Loucy (cell line): ENCODE measurements around the gene CDC14A.

Experiments
- H2AFZ ChIP-seq: fragments of 200-600 bp; sonication (generic); 2 replicates; pipeline ENCODE4 v1.6.0; 2016; ENCODE audit warnings: antibody characterized with exemption, mild to moderate bottlenecking, low read length, moderate library complexity
- H3F3A ChIP-seq: fragments of 200-600 bp; 2 replicates; pipeline ENCODE4 v1.6.0; 2016; ENCODE audit warnings: antibody characterized with exemption, low read depth, mild to moderate bottlenecking
- H3K27me3 ChIP-seq: fragments of 200-600 bp; sonication (generic); 2 replicates; pipeline ENCODE4 v1.6.1; 2014; ENCODE audit warnings: low read length, mild to moderate bottlenecking; ENCODE audit not compliant: insufficient read depth, poor library complexity, severe bottlenecking
- H3K36me3 ChIP-seq: fragments of 200-600 bp; sonication (generic); 2 replicates; pipeline ENCODE4 v1.6.1; 2016; ENCODE audit warnings: low read length; ENCODE audit not compliant: insufficient read depth
- H3K4me1 ChIP-seq: fragments of 200-600 bp; sonication (generic); 2 replicates; pipeline ENCODE4 v1.5.1; 2014; ENCODE audit warnings: low read length, mild to moderate bottlenecking; ENCODE audit not compliant: insufficient read depth, poor library complexity, severe bottlenecking
- H3K4me2 ChIP-seq: fragments of 200-600 bp; sonication (generic); 2 replicates; pipeline ENCODE4 v1.6.0; 2014; ENCODE audit warnings: antibody characterized with exemption, low read length, low read depth, mild to moderate bottlenecking; ENCODE audit not compliant: poor library complexity, severe bottlenecking
- H3K4me3 ChIP-seq: fragments of 200-600 bp; sonication (generic); 2 replicates; pipeline ENCODE4 v1.5.1; 2014; ENCODE audit warnings: low read length, mild to moderate bottlenecking, mixed read lengths; ENCODE audit not compliant: poor library complexity, severe bottlenecking
- H3K79me2 ChIP-seq: fragments of 200-600 bp; sonication (generic); 2 replicates; pipeline ENCODE4 v1.6.1; 2014; ENCODE audit warnings: low read length; ENCODE audit not compliant: insufficient read depth
- H3K9ac ChIP-seq: fragments of 200-600 bp; sonication (generic); 2 replicates; pipeline ENCODE4 v1.6.0; 2014; ENCODE audit warnings: mild to moderate bottlenecking, low read depth, low read length, moderate library complexity; ENCODE audit not compliant: poor library complexity, severe bottlenecking
- H3K9me2 ChIP-seq: fragments of 200-600 bp; sonication (generic); replicated peaks from 2 replicates; pipeline ENCODE4 v1.6.1; 2016; ENCODE audit warnings: low read depth, low read length, mixed read lengths
- H3K9me3 ChIP-seq: fragments of 200-600 bp; sonication (generic); 2 replicates; pipeline ENCODE4 v1.6.1; 2014; ENCODE audit warnings: mild to moderate bottlenecking, antibody characterized with exemption, low read length, low read depth; ENCODE audit not compliant: insufficient read depth
- H4K20me1 ChIP-seq: fragments of 200-600 bp; sonication (generic); 2 replicates; pipeline ENCODE4 v1.6.0; 2014; ENCODE audit warnings: antibody characterized with exemption, low read length, mild to moderate bottlenecking; ENCODE audit not compliant: insufficient read depth, poor library complexity, severe bottlenecking
- CTCF ChIP-seq: fragments of 200-600 bp; sonication (generic); conservative IDR thresholded peaks from 2 replicates; pipeline ENCODE4 v1.5.1; 2014; ENCODE audit warnings: mild to moderate bottlenecking, antibody characterized with exemption, low read length
- EZH2phosphoT487 ChIP-seq: fragments of 200-600 bp; IDR thresholded peaks from 2 replicates; pipeline ENCODE4 v1.6.1; 2018; ENCODE audit warnings: antibody characterized with exemption, mild to moderate bottlenecking, moderate library complexity, borderline replicate concordance

CDC14A gene

GRCh38 chr1:100414693-100415497 is 62.6 kb downstream of the CDC14A start:
- H3K36me3 ChIP-seq = peaks cover 7% of the 10 kb centered on the region; the same call in 1 of the 2 replicates
- H3K9ac ChIP-seq = no peak overlapping the region
- no peaks in the 10 kb centered on the region for H3F3A ChIP-seq
- no peaks in the 10 kb centered on the region for H3K9me2 ChIP-seq
- H3K4me3 ChIP-seq = no peak overlapping the region
- no peaks in the 10 kb centered on the region for H3K9me3 ChIP-seq
- no peak overlapping the region for H3K4me2 ChIP-seq
- no peaks in the 10 kb centered on the region for H3K27me3 ChIP-seq
- H3K79me2 ChIP-seq = peaks cover 4% of the 10 kb centered on the region; the same call in 1 of the 2 replicates
- peaks cover 10% of the 10 kb centered on the region for H3K4me1 ChIP-seq
- no peaks in the 10 kb centered on the region for H4K20me1 ChIP-seq
- TF ChIP-seq CTCF (no peak), EZH2phosphoT487 (no peak)
- H2AFZ ChIP-seq = no peak overlapping the region

GRCh38 chr1:100415498-100415778 is 63.1 kb downstream of the CDC14A start:
- Histone ChIP-seq H3K79me2 (peaks cover 4% of the 10 kb centered on the region; the same call in 1 of the 2 replicates), H3K9me2 (no peaks in the 10 kb centered on the region), H3K4me2 (no peak overlapping the region), H2AFZ (no peak overlapping the region), H3F3A (no peaks in the 10 kb centered on the region), H3K27me3 (no peaks in the 10 kb centered on the region), H3K36me3 (peaks cover 7% of the 10 kb centered on the region; the same call in 1 of the 2 replicates), H3K4me3 (no peak overlapping the region), H3K9me3 (no peaks in the 10 kb centered on the region), H4K20me1 (no peaks in the 10 kb centered on the region), H3K4me1 (peaks cover 10% of the 10 kb centered on the region), H3K9ac (no peak overlapping the region)
- TF ChIP-seq EZH2phosphoT487 = no peak

DNA sequence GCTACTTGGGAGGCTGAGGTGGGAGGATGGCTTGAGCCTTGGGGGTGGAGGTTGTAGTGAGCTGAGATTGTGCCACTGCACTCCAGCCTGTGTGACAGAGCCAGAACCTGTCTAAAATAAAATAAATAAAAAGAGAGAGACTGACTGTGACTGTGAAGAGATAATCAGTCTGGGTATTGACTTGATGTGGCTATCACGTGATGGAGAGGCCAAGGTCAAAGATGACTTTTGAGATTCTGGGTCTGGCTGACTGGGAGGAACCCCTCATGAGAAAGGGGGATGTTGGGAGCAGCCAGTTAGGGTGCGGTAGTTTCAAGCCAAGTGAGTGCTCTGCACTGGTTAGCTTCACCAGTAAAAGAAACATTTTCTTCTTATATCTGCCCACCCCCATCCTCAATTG is 66.8 kb downstream of the CDC14A start:
- Histone ChIP-seq H3K4me2 (no peak overlapping the region), H3K4me1 (peaks cover 11% of the 10 kb centered on the region), H3K9ac (no peak overlapping the region), H3K9me2 (no peaks in the 10 kb centered on the region), H3F3A (no peaks in the 10 kb centered on the region), H3K36me3 (peaks cover 8% of the 10 kb centered on the region; the same call in 1 of the 2 replicates), H2AFZ (no peak overlapping the region), H3K79me2 (peaks cover 6% of the 10 kb centered on the region; the same call in 1 of the 2 replicates), H3K4me3 (no peak overlapping the region), H3K9me3 (no peaks in the 10 kb centered on the region), H3K27me3 (no peaks in the 10 kb centered on the region), H4K20me1 (no peaks in the 10 kb centered on the region)
- TF ChIP-seq EZH2phosphoT487 (no peak), CTCF (no peak)
